ENCODE data around the gene SHC3. TPM values are rescaled to one million over a fixed set of nuclear protein-coding genes. Genes with fewer than 3 reads are reported as not detected.

Gene SHC3
- total and polyA plus RNA-seq, 2 of the 4 experiments (the other 2 are of a cell fraction) = 4.5 to 13.3 TPM

- in situ Hi-C loops (cut with MboI; ENCODE audit: low sequenced_read_pairs) = no loop called here
- CTCF ChIA-PET = no interaction called here
- no CpG with 5 or more reads among the region's 5 CpGs for WGBS, 2 experiments (ENCODE audit: extremely low coverage in 2 of 2, insufficient read length in 1 of 2)
Observed at GRCh38 chr9:89173072-89173471, 5.5 kb downstream of the SHC3 start.

More at GRCh38 chr9:89173072-89173471, 5.5 kb downstream of the SHC3 start:
- H2BK15ac ChIP-seq (ENCODE audit: low read depth, low read length) = no peak overlapping the region
- no TSS peak for BruUV-seq (replicated peaks)
- POLR2A ChIA-PET (ENCODE audit: unreplicated experiment) = no interaction called here
- H3K9me1 ChIP-seq (ENCODE audit: insufficient read depth, low read length) = peaks cover 19% of the 10 kb centered on the region
- H3K4me3 ChIP-seq (ENCODE audit: insufficient read depth, low read depth, low read length) = no peak overlapping the region
- no peaks in the 10 kb centered on the region for H3K4me1 ChIP-seq (ENCODE audit: control insufficient read depth, insufficient read depth, low read length)
- H3K14ac ChIP-seq (replicated peaks; ENCODE audit: low read depth, low read length) = no peak overlapping the region
- no peaks in the 10 kb centered on the region; the same call in none of the 2 replicates for H3K36me3 ChIP-seq (ENCODE audit: control insufficient read depth, insufficient read depth, low read length)
- H2BK120ac ChIP-seq (ENCODE audit: low read depth, low read length) = no peak overlapping the region
- ATAC-seq (ENCODE audit: low read depth) (no peak), DNase-seq (no peak)
- H2AK5ac ChIP-seq (ENCODE audit: low read depth, low read length) = no peak overlapping the region; the same call in 1 of the 2 replicates
- H4K5ac ChIP-seq (ENCODE audit: low read depth, low read length) = no peak overlapping the region
- no peak overlapping the region for H3K18ac ChIP-seq (ENCODE audit: low read depth, low read length)
- H3K27ac ChIP-seq (ENCODE audit: insufficient read depth, low read length) = no peak overlapping the region
- H3K23ac ChIP-seq (ENCODE audit: low read depth, low read length) = no peak overlapping the region
- no peak overlapping the region for H3K4ac ChIP-seq (ENCODE audit: low read depth, low read length)
- intact Hi-C loops (cut with micrococcal nuclease) (loop anchor here (10.0 kb wide), 1 partner anchor 428 kb away; no protein-coding TSS in a partner anchor), dilution Hi-C loops (cut with HindIII; ENCODE audit: low sequenced_read_pairs, unreplicated experiment) (no loop called here)
- no peak overlapping the region for H3K9ac ChIP-seq (ENCODE audit: low read depth, low read length)
- H4K8ac ChIP-seq (ENCODE audit: low read depth in 2 of 2, low read length in 2 of 2) = no peak overlapping the region
- no peak overlapping the region for H3K56ac ChIP-seq (ENCODE audit: extremely low read depth, insufficient read depth, low read length)
- H3K4me2 ChIP-seq (ENCODE audit: low read depth, low read length) = no peak overlapping the region
- no peak for TF ChIP-seq SMC3 (IDR thresholded peaks at IDR 0.05; ENCODE audit: low read depth, low read length)
- no peak for TF ChIP-seq CTCF (conservative IDR thresholded peaks at IDR 0.05; ENCODE audit: low read depth, low read length)
- no peak for TF ChIP-seq MXI1 (IDR thresholded peaks at IDR 0.05; ENCODE audit: borderline replicate concordance, low read depth, low read length)
- TF ChIP-seq BHLHE40 (IDR thresholded peaks at IDR 0.05; ENCODE audit: low read depth, low read length) = no peak
- no peak for TF ChIP-seq RAD21 (IDR thresholded peaks at IDR 0.05; ENCODE audit: low read length)
- TF ChIP-seq RCOR1 (IDR thresholded peaks at IDR 0.05; ENCODE audit: insufficient replicate concordance, low read length) = no peak
- no peak for TF ChIP-seq MAFK (IDR thresholded peaks at IDR 0.05; ENCODE audit: low read depth, low read length)
- no peak for TF ChIP-seq CHD1 (IDR thresholded peaks at IDR 0.05; ENCODE audit: low read depth, low read length)
- TF ChIP-seq, protein P1, sequence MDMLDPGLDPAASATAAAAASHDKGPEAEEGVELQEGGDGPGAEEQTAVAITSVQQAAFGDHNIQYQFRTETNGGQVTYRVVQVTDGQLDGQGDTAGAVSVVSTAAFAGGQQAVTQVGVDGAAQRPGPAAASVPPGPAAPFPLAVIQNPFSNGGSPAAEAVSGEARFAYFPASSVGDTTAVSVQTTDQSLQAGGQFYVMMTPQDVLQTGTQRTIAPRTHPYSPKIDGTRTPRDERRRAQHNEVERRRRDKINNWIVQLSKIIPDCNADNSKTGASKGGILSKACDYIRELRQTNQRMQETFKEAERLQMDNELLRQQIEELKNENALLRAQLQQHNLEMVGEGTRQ (IDR thresholded peaks at IDR 0.05; ENCODE audit: low read depth, low read length) = no peak
- no peak for TF ChIP-seq NFE2L2 (IDR thresholded peaks at IDR 0.05; ENCODE audit: low read depth, low read length)
- no peak for TF ChIP-seq CEBPB (IDR thresholded peaks at IDR 0.05; ENCODE audit: low read depth, low read length)
- no peak for TF ChIP-seq POLR2A (IDR thresholded peaks at IDR 0.05; ENCODE audit: low read depth, low read length)
- no peak for TF ChIP-seq RFX5 (IDR thresholded peaks at IDR 0.05; ENCODE audit: low read depth, low read length)
- TF ChIP-seq FOS (IDR thresholded peaks at IDR 0.05; ENCODE audit: low read depth, low read length) = no peak
- no peak for TF ChIP-seq MAZ (IDR thresholded peaks at IDR 0.05; ENCODE audit: borderline replicate concordance, low read depth, low read length)
- TF ChIP-seq ELK1 (IDR thresholded peaks at IDR 0.05; ENCODE audit: borderline replicate concordance, low read depth, low read length) = no peak
- H4K20me1 ChIP-seq (ENCODE audit: insufficient read depth, low read length) = peaks cover 15% of the 10 kb centered on the region
- H4K91ac ChIP-seq (ENCODE audit: insufficient read depth, low read depth, low read length) = no peak overlapping the region
- peaks cover 32 to 76% of the 10 kb centered on the region in 2 experiments for H3K79me1 ChIP-seq (ENCODE audit: low read depth in 1 of 2, low read length in 2 of 2)
- no peak overlapping the region for H2BK5ac ChIP-seq (ENCODE audit: low read depth, low read length, poor library complexity, severe bottlenecking)
- no peak overlapping the region for H2AFZ ChIP-seq (replicated peaks; ENCODE audit: low read length, poor library complexity)
- H3K9me3 ChIP-seq (ENCODE audit: control insufficient read depth, insufficient read depth, low read length) = no peaks in the 10 kb centered on the region
- H2AK9ac ChIP-seq (replicated peaks; ENCODE audit: low read depth, low read length, poor library complexity) = peak overlapping the region; percentile 32
- no peaks in the 10 kb centered on the region for H3K27me3 ChIP-seq (ENCODE audit: control insufficient read depth, insufficient read depth, low read length)
- H2BK20ac ChIP-seq (ENCODE audit: low read depth, low read length) = no peak overlapping the region
